GM12874 (cell line): ENCODE results near the gene LHFPL3.

Experiments used
- TF ChIP-seq, protein P1 (sequence below): IDR thresholded peaks from 2 replicates; pipeline ENCODE4 v1.5.1; 2011; ENCODE audit warnings: low read depth, mild to moderate bottlenecking, control low read depth, low read length, moderate library complexity; ENCODE audit not compliant: insufficient read depth

LHFPL3 gene

DNA sequence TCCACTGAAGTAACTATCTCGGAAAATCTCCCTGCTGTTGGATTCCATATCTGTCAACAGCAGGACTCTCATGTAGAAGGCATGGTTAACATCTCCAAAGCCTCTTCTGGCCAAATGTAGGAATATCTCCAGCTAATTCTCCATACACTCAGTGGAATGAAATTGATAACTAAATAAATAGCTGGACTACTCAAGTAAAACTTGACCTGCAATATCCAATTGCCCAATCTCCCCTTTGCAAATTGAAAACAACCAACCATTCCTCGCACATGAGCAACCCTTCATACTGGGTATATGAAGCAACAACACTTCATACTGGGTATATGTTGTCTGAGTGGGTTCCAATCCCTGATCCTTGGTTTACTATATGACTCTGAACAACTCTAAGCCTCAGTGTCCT lies 580.2 kb downstream of the LHFPL3 start:
- TF ChIP-seq, protein P1, sequence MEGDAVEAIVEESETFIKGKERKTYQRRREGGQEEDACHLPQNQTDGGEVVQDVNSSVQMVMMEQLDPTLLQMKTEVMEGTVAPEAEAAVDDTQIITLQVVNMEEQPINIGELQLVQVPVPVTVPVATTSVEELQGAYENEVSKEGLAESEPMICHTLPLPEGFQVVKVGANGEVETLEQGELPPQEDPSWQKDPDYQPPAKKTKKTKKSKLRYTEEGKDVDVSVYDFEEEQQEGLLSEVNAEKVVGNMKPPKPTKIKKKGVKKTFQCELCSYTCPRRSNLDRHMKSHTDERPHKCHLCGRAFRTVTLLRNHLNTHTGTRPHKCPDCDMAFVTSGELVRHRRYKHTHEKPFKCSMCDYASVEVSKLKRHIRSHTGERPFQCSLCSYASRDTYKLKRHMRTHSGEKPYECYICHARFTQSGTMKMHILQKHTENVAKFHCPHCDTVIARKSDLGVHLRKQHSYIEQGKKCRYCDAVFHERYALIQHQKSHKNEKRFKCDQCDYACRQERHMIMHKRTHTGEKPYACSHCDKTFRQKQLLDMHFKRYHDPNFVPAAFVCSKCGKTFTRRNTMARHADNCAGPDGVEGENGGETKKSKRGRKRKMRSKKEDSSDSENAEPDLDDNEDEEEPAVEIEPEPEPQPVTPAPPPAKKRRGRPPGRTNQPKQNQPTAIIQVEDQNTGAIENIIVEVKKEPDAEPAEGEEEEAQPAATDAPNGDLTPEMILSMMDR = no peak

DNA sequence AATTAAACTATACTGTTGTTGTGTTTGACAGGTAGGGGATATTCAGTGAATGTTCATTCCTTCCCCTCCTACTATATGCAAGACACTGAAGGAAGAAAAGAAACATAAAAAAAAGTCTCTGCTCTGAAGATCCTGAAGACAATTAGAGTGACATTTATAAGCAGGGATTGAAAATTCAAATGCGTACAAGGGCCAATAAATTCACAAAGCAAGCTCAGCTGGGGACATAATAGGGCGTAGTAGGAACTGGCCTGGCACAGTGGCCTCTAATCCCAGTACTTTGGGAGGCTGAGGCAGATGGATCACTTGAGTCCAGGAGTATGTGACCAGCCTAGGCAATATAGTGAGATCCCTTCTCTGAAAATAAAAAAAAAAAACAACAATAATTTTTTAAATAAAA lies 580.7 kb downstream of the LHFPL3 start:
- TF ChIP-seq, protein P1 = no peak

DNA sequence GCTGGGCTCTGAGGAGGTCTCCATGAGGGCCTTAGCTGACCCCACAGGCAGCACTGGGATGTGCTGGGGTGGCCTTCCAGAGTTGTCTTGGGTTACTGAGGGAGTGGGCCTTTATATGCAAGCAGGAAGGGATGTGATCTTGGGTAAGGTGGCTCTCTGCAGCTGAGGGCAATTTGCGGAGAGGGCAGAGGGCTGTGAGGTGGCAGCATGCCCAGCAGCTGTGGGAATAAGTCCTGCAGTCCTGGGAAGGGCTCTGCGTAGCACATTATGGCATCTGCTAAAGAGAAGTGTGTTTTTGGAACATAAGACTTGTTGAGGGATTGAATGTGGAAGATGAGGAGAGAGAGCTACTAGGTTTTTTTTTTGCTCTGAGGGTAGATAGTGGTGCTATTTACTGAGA lies 586.0 kb downstream of the LHFPL3 start:
- TF ChIP-seq, protein P1 = no peak

DNA sequence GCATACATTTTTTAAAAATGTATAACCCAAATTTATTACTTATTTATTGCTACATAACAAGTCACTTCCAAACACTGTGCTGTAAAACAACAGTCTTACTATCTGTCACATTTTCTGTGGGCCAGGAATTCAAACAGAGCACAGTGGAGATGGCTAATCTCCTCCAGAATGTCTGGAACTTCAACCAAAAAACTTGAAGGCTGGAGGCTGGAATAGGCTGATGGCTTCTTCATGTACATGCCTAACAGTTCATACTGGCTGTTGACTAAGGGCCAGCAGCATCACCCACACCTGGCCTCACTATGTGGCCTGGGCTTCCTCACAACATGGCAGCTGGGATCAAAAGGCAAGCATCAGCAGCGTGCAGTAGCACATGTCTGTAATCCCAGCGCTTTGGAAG lies 593.2 kb downstream of the LHFPL3 start:
- TF ChIP-seq, protein P1 = no peak

DNA sequence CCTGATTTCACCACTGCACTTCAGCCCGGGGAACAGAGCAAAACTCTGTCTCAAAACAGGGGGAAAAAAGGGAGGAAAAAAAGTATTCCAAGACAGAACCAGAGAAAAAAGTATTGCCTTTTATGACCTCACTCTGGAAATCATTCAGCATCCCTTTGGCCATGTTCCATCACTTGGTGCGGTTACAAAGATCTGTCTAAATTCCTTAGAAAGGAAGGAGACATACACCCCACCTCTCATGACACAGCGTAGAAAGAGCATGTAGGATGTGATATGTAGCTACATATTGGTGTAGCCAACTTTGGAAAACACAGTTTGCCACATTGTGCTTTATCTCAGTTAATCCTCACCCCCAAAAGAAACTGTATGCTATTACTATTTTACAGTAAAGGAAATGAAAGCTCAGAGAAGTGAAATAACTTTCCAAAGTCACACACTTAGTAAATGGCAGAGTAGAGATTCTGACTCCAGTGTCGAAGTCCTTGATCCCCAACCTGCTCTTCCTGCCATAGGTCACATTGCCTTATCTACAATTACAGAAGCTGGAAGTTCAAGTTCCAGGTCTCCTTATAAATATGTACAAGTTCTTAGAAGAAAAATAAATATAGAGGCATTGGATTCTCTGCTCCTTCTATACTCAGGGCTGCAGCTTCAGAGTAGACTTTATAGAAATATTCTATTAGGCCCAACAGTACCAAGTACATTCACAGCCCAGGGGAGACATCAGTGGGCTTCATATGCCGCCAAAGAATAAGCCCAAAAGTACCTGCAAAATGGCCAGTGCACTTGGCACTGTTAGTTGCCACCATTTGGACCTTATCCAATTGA lies 594.0 kb downstream of the LHFPL3 start:
- TF ChIP-seq, protein P1 = no peak

DNA sequence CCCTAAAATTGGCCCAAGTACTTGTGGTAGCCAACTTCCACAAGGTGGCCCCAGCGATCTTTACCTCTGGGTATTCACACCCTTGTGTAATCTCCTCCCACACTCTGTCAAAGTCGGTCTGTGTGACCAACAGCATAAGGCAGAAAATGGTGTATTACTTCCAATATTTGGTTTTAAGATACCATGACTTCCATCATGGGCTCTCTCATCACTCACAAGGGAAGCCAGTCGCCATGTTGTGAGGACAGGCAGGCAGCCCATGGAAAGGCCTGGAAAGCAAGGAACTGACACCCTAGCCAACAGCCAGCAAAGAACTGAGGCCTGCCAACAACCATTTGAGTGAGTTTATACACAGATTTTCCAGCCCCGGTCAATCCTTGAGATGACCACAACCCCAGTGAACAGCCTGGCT lies 594.6 kb downstream of the LHFPL3 start:
- TF ChIP-seq, protein P1 = peak; percentile 85

DNA sequence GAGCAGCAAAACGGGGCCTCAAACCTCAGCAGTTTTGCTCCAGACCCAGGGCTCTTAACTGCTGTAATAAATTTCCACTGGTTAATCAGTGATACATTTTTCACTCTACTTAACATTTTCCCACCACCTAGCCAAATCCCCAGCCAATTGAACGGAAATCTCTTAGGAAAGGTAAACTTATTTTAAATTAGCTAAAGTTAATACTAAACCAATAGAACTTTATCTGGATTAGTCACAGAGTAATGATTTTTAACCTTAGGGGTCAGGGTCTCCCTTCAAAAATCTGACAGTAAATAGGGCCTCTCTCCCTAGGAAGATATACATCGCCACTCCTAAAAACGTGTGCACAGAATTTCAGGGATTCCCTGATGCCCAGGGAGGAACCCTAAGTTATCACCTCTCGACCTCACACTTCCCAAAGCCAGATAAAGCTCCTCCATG lies 598.2 kb downstream of the LHFPL3 start:
- TF ChIP-seq, protein P1 = no peak
